G401.6 (cell line): ENCODE data around the gene PTCHD4.
"Not testable (repeated sequence)": the region's sequence is repeated elsewhere in the genome, so short reads cannot be mapped to it uniquely, and the experiment has no call there.

Source experiments
- FAIRE-seq: peaks from 2 replicates; lab custom pipeline; 2012; peaks lifted over from hg19 to GRCh38; lab: Jason Lieb, UNC

Gene PTCHD4

DNA sequence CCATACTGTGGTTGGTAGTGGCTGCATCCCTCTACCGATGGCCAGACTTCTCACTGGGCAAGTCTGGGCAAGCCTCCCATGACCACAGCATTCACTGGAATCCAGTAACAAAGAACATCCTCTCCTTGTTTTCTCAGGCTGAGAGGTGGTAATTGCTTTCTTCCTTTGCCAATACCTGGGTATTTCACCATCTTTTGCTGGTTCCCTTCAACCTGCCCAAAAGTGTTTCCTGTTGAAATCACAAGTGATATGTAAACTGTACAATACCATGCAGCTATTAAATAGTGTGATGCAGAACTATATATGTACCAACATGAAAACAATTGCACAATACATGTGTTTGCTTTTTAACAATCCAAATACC, at the start of gene PTCHD4:
Gene PTCHD4, minus strand, starts transcription at position 55 of the 364 bp plus-strand sequence. CDS start 42,240 bp downstream, outside the sequence.
- no peak for FAIRE-seq

DNA sequence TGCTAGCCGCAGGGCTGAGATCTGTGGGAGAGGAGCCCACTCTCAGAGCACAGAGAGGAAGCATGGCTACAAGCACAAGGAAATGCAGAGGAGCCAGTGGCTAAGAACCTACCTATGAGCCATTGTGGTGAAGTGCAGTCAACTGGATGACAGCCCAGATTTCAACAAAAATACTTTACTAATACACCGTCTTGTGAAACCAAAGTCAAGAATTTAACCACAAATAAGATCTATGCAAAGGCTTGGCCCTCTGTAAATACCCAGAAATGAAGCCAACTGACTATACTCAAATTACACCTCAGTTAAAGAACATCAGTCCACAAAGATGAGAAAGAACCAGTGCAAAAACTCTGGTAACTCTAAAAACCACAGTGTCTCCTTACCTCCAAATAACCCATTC, 40.1 kb upstream of the PTCHD4 start:
- no peak for FAIRE-seq

DNA sequence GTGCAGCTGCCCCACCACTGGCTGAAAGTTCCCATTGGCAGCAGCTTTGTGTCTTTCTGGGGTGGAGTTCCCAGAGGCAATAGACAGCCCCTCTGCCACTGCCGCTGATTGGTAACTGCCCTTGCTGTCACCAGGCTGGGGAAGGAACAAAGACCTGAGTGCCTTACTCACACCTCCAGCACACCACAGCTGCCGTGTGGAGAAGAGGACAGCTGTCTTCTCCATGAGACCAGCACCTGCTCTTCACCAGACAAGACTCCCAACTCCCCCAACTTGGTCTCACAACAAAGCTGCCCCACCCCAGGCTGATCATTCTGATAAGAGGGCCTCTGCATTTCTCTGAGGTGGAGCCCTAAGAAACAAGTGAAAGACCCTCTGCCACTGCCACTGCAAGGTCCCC, 39.7 kb upstream of the PTCHD4 start:
- no peak for FAIRE-seq

DNA sequence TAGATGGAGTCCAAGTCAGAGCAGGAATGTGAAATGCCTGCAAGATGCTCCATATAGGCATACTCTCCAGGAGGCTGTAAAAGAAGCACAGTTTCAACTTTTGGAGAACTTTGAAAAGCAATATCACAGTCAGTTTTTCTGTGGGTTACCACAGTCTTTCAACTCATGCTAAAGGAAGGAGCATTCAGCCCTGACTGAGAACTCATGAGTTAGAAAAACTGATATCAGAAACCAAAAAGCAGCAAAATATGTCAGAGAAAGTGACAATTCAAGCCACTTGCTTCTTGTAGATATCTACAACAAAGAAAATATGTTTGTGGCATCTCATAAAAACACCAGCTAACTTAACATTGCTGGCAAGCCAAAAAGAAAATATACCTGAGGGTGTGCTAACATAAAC, 36.1 kb upstream of the PTCHD4 start:
- FAIRE-seq: no peak

DNA sequence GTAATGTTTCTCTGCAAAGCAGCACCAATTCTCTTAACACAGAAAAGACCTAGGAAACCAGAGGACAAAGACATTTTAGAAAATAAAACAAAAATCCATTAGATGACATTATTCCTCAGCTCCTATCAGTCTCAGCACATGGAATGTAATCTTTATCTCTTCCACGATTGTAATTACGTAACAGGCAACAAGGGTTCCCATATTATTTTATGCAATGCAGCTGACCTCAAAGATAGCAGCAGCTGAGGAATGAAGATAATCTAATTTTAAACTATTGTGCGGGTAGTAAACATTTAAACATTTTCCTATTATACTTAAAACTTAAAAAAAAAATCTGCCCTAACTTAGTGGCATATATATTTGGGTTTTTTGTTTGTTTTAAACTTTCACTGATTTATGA, 33.0 kb upstream of the PTCHD4 start:
- no peak for FAIRE-seq

DNA sequence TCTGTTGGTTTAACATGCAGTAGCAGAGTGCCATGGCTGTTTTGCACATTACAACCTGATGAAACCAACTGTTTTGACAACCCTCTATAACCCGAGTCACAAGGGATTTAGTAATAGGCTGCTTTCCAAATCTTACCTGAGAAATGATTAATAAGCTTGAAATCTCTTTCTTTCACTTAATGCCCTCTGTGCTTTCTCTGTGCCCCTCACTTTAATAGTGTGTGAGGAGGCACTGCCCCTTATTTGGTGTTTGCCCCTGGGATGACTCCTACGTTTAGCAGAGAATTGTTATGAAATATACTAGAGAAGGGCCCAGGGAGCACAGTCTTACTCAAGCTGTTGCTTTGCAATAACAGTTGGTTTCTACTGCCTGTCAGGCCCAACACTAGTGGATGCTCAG, 31.0 kb upstream of the PTCHD4 start:
- no peak for FAIRE-seq

DNA sequence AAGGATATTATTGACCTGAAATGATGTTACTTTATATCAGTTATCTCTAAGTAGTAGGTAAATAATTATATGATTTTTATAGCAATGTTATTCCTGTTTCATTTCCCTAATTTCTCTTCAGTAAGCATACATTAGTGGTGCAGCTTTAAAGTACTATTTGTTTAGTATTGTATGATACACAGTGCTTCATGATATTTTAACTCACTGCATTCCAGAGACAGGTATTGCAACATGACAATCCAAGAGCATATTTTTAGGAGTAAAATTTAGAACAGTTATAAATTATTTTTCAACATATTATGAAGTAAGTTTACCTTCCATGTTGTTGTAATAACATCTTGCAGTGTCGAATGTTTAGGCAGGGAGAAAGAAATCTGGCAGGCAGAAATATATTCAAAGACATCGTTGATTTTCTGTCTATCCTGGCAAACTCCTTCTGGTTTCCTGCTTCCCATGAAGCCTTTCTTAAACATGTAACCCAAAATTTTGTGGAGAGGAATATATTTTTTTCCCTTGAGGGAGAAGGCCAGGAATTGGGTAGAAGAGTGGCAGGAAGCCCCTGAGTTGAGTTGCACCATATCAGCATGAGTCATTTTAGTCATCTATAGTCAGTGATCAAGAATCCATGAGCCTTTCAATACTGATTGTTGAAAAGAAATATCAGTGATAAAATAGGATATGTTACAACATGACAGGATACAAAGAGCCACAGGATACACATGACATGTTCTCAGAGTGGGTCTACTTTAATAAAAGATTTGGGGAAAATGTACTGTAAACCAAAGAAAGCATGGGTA, 29.0 kb upstream of the PTCHD4 start:
- no peak for FAIRE-seq

DNA sequence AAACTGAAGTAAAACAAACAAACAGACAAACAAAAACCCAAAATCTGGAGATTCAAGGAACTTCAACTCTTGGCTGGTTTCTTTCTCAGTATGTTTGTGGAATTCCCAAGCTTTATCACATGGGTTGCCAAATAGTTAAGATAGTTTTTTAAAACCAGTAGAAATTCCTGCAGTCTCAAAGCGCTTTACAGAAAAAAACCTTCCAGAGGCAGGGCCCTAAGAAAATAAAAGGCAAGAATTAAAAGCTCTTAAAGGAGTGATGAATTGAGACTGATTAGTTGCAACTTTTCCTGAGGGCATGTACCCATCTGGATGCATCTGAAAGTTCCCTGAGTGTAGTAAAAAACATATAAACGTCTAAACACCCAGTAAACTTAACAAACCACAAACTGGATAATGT, 25.9 kb upstream of the PTCHD4 start:
- no peak for FAIRE-seq

DNA sequence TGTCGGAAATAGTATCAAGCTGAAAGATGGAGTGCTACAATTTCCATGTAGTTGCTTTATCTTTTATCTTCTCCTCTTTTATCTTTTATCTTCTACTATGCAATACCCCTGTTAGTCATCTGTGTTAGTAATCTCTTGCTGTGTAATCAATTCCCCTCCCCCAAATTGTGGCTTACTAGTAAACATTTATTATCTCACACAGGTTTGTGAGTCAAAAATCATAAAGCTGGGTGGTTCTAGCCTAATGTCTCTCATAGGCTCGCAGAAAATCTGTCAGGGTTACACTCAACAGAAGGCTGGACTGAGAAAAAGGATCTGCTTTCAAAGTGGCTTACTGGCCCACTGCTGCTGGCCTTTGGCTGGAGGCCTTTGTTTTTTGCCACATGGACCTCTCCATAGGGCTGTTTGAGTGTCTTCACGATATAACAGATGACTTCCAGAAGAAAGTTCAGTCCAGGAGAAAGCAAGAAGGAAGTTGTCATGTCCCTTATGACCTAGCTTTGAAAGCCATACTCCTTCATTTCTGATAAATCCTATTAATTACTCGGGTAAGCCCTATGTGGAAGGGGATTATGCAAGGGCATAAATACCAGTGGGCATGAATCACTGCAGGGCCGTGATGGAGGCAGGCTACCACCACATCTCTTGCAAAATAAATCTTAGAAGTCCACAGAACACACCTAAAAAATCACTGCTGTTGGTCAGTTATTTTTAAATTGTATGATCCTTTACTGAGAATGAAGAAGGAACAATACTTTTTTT, 24.5 kb upstream of the PTCHD4 start:
- no peak for FAIRE-seq

DNA sequence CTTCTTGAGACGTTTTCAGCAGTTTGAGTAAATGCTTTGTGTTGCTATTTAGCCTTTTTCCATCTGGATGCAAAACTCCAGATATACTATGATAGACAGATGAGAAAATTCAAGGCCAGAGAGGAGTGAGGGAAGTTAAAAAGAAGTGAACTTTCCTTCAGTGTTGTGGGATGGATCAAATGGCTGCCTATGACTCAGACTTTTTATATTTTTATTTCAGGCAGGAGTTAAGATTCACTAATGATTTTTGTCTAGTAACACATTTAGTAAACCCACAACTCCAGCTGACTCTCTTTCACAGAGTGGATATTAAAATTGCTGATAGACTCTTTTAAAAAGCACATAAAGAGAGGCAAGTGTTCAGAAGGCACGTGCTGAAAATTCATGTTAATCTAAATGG, 23.2 kb upstream of the PTCHD4 start:
- no peak for FAIRE-seq

DNA sequence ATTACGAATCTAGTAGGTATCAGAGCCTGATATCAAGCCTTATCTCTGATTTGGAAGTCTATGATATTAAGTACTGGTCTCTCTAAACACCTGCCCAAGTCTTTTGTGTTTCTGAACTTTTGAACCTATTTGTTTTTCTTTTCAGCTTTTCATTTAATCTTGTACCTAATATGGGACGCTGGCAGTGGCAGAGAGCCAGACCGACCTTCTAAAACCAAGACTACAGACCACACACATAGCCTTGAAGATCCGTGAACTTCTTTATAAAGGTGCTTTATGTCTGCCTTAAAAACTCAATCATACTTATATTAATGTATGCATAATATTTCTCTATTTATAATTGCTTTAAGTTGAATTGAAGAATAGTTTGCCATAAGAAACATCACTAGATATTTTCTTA, 12.6 kb upstream of the PTCHD4 start:
- no peak for FAIRE-seq

DNA sequence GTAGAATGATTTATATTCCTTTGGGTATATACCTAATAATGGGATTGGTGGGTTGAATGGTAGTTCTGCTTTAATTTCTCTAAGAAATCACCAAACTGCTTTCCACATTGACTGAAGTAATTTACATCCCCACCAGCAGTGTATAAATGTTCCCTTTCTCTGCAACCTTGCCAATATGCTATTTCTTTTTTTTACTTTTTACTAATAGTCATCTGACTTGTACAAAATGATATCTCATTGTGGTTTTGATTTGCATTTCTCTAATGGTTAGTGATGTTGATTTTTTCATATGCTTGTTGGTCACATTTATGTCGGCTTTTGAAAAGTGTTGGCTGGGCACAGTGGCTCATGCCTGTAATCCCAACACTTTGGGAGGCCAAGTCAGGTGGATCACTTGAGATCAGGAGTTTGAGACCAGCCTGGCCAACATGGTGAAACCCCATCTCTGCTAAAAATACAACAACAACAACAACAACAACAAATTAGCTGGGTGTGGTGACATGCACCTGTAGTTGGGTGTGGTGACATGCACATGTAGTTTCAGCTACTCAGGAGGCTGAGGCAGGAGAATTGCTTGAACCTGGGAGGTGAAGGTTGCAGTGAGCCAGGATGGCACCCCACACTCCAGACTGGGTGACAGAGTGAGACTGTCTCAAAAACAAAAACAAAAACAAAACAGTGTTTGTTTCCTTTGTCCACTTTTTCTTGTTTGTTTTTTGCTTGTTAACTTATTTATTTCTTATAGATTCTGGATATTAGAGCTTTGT, 11.2 kb upstream of the PTCHD4 start:
- FAIRE-seq: not testable (repeated sequence)

DNA sequence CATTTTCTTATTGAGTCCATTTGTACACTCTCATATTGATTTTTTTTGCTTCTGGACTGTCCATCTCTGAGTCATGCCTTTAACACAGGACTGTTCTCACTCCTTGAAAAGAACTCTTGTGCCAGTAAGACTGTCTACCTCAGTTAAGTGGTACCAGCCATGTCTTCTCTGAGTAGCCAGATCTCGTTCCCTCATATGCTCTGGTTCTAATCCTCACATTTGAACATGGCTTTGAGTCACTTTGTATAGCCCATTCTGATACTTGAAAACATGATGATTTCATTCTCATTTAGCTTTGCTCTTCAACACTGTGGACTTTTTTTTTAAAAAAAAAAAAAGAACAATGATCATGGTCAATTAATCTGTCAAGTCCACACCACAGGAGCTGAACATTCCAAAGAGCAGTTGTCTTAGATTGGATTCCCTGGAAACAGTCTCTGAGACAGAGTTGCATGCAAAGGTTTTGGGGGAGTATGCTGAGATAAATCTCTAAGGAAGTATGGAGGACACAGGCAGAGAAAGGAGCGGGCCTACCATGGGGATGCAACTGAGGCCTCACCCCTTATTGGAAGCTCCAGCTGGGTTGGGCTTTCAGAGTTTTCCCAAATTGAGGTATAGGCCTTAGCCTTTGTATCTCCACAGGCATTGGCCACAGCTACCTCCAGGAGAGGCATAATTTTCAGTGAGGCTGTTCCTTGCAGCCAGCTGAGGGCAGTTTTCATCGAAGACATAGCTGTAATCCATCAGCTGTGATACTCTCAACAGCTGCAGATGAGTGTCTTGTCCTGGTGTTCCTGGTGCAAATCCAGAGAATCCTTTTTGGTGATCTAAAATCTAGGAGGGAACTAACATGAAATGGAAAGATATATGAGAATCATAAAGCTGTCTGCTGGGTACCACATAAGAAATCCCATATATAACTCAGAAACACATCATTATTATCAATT, 6.0 kb upstream of the PTCHD4 start:
- no peak for FAIRE-seq

DNA sequence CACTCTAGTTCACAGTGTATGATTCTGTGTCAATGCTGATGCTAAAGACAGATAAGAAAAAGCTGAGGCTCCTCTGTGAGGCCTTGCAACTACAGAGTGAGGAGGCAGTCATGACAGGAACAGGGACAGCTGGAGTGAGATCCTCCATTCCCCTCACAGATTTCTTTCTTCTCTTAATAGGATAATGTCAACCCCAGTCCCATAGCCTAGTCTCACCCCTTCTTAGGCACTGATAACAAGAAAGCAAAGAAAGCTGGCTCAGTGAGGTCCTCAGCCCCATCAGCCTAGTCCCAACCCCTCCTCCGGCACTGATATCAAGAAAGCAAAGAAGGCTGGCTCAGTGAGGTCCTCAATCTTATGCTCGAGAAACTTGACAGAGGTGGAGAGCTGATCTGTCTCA, 2.1 kb upstream of the PTCHD4 start:
- no peak for FAIRE-seq

DNA sequence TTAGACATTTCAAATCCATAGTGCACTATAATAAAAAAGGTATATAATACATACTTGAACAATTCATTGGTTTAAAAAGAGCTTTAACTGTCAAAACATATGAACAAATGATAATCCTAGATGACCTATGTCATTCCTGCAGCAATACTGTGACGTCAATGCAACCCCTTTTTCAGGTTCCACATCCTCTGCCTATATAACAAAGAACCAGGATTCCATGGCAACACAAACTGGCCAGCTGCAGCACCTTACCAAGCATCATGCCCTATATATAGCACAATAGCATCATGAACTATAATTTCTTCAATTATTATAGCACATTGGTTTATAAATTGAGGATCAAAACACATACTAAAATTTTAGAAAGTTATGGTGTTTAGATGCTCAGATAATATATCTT, 578 bp upstream of the PTCHD4 start:
- FAIRE-seq: no peak

DNA sequence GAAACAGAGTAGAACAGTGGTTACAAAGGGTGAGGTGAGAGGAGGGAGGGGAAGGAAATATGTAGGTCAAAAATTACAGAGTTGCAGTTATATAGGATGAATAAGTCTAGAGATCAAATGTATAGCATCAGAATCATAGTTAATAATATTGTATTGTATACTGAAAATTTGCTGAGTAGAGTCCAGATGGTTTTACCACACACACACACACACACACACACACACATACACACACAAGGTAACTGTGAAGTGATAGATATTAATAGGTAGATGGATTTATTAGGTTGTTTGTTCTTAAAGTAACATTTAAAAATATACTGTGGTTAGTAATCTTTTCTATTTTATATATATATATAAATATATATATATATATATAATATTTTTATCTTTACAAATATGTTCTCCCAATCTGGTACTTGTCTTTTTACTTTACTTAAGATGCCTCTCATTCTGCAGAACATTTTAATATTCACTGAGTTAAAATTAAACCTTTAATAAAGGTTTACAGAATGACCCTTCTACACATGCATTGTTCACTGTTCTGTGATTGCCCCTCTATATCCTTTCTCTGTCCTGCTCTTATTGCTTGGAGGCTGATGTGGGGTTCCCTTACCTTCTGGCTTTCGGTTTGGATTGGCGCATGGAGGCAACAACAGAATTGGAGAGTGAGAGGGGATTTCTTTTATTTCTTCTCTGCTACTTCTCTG, 408 bp downstream of the PTCHD4 start:
- FAIRE-seq: no peak

DNA sequence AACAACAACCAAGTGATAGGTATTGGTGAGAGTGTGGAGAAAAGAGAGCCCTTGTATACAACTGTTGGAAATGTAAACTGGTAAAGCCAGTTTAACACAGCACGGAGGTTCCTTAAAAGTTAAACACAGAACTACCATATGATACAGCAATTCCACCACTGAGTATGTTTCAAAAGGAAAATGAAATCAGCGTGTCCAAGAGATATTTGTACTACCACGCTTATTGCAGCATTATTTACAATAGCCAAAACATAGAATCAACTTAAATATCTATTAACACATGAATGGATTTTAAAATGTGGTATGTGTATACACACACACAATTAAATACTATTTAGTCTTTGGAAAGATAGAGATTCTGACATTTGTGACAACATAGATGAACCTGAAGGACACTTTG, 1.1 kb downstream of the PTCHD4 start:
- no peak for FAIRE-seq

DNA sequence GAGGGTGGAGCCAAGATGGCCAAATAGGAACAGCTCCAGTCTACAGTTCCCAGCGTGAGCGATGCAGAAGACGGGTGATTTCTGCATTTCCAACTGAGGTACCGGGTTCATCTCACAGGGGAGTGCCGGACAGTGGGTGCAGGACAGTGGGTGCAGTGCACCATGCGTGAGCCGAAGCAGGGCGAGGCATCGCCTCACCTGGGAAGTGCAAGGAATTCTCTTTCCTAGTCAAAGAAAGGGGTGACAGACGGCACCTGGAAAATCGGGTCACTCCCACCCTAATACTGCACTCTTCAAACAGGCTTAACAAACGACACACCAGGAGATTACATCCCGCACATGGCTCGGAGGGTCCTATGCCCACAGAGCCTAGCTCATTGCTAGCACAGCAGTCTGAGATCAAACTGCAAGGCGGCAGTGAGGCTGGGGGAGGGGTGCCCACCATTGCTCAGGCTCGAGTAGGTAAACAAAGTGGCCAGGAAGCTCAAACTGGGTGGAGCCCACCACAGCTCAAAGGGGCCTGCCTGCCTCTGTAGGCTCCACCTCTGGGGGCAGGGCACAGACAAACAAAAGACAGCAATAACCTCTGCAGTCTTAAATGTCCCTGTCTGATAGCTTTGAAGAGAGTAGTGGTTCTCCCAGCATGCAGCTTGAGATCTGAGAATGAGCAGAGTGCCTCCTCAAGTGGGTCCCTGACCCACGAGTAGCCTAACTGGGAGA, 8.4 kb downstream of the PTCHD4 start:
- FAIRE-seq: not testable (repeated sequence)

DNA sequence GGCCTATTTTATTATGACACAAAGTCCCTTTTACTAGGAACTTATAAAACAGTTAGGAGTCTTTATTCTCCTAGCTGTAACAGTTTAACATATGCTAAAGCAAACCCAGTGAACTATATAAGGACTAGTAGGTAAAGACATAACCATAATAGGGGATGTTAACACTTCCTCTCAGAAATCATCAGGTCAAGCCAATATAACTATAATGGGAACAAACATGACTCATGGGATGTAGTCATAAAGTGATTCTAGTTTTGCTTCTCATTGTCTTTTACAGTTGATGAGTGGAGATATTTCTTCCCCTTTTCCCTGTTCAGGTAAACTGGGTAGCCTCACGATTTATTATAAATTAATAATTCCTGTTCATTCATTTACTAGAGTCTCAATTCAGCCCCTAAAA, 9.7 kb downstream of the PTCHD4 start:
- no peak for FAIRE-seq

DNA sequence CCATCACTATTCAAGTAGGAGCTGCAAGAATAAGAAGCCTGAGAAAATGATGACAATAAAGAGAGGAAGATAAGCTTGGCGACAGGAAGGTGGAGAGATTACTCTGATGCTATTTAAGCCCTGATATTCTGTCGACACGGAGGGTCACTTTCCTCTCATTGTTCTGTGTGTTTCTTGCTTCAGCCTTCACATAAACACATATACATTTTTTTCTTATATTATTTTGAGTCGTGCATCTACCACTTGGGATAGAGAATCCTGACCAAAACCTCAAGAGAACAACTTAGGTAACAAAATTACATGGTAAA, 10.5 kb downstream of the PTCHD4 start:
- FAIRE-seq: no peak
